Stimulated activated naive B cell treated with anti-CD40 and anti-IgM and Interleukin-4, amounts not matched to agents 10 μg/mL and 1 μg/mL and 100 μg/mL, for 72 hours (primary cell): ENCODE results near the gene PLCH1.

Experiments used
- ATAC-seq, 2 donors: fragments of 150-1000 bp; cut with Tn5 transposase; replicated peaks; 2 replicates each; pipeline ENCODE4 v1.10.0; 2021; ENCODE audit warnings: moderate library complexity in 1 of 2
- DNase-seq: peaks from one replicate; pipeline ENCODE4 v3.0.0; 2021
- H3K27ac Mint-ChIP-seq: one replicate; pipeline ENCODE4 v1.8.0; 2022; ENCODE audit warnings: mild to moderate bottlenecking, mixed read lengths
- H3K27me3 Mint-ChIP-seq, 2 donors: one replicate each; pipeline ENCODE4 v1.8.0; 2022; ENCODE audit warnings: mixed read lengths in 2 of 2
- H3K36me3 Mint-ChIP-seq, 2 donors: one replicate each; pipeline ENCODE4 v1.8.0; 2022; ENCODE audit warnings: mixed read lengths in 2 of 2, mild to moderate bottlenecking in 1 of 2
- H3K4me1 Mint-ChIP-seq, 2 donors: one replicate each; pipeline ENCODE4 v1.8.0; 2022; ENCODE audit warnings: mixed read lengths in 2 of 2, mild to moderate bottlenecking in 1 of 2
- H3K4me3 Mint-ChIP-seq, 2 donors: one replicate each; pipeline ENCODE4 v1.8.0; 2022; ENCODE audit warnings: mild to moderate bottlenecking in 2 of 2, mixed read lengths in 2 of 2, moderate library complexity in 1 of 2
- H3K9me3 Mint-ChIP-seq, 2 donors: one replicate each; pipeline ENCODE4 v1.8.0; 2022; ENCODE audit warnings: mixed read lengths in 2 of 2, mild to moderate bottlenecking in 1 of 2

Gene PLCH1

DNA sequence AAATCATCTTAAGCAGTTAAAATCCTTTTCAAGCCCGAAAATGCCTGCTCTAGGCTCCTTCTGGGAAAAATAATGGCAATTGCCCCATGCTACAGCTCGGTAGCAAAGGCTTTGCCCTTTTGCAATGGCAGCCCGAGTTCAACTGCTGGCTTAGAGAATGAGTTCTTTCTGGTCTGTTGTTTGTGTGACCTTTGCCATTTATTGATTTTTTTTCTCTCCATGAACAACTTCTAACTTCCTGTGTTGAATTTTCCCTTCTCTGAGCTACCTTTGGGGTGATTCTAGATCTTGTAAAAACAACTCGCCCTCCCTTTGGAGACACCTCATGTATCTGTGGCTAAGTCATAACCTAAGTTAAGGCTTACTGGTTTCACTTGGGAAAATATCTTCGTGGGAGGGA, 139.3 kb downstream of the PLCH1 start:
- peaks cover 3 to 4% of the 10 kb centered on the region in 2 donors for H3K36me3 Mint-ChIP-seq
- ATAC-seq: no peak
- H3K27me3 Mint-ChIP-seq: no peaks in the 10 kb centered on the region
- no peaks in the 10 kb centered on the region for H3K4me1 Mint-ChIP-seq
- peaks cover 9 to 14% of the 10 kb centered on the region in 2 donors for H3K9me3 Mint-ChIP-seq
- no peak overlapping the region for H3K4me3 Mint-ChIP-seq
- no peak for DNase-seq
- no peak overlapping the region for H3K27ac Mint-ChIP-seq

DNA sequence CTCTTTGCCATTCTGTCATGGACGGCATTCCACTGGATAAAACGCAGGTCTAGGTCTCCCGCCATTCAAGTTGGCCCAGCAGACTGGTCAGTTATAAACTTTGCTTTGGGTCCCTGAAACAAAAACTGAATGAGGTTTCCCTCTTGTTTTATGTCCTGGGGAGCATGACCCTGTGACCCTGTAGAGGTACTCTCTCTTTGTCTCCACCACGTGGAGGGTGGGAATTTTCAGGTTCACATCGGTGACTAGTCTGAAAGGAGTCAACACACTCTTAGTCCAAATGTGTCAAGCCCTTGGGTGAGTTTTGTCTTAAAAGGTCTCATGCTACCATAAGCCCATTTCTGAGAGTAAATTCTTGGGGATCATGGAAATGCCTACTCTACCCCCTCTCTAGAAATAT, 139.9 kb downstream of the PLCH1 start:
- no peaks in the 10 kb centered on the region for H3K27me3 Mint-ChIP-seq
- peaks cover 3 to 4% of the 10 kb centered on the region in 2 donors for H3K36me3 Mint-ChIP-seq
- no peak for ATAC-seq
- no peak overlapping the region for H3K4me3 Mint-ChIP-seq
- no peak for DNase-seq
- no peaks in the 10 kb centered on the region for H3K4me1 Mint-ChIP-seq
- H3K9me3 Mint-ChIP-seq: peaks cover 8 to 12% of the 10 kb centered on the region in 2 donors
- no peak overlapping the region for H3K27ac Mint-ChIP-seq

DNA sequence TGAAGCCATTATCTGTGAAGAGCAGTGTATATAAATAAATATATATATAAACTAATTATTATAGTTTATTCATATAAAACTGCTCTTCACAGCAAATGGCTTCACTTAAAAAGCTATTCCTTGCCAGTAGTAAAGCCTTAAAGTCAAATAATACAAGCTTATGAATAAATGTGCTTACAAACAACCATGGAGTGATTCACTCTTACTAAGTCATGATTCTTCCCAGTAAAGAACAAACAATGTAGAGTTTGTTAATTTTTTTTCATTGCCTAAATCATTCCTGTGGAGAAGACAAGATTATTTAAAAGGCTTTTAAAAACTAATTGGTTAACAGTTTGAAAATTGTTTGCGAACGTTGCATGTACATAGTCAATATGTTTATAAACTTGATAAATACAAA, 140.7 kb downstream of the PLCH1 start:
- H3K4me1 Mint-ChIP-seq: no peaks in the 10 kb centered on the region
- no peak for DNase-seq
- peaks cover 0 to 3% of the 10 kb centered on the region in 2 donors for H3K36me3 Mint-ChIP-seq

DNA sequence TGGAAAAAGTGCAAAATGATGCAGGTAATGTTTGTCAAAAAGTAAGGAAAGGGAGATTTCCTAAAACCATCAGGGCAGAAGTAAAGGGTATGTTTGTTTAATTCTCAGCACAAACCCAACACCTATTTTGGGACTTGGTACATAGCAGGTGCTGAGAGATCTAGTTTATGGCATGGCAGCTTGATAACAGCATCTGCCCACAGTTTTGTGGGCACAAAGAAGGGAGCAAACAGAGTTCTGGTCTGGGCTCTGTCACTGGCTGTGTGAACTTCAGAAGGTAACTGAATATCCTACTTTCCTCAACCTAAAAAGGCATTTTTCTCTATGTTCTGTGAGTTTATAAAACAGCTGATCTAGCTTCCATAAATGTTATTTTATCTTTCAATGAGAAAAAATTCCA, 141.6 kb downstream of the PLCH1 start:
- H3K36me3 Mint-ChIP-seq: no peaks in the 10 kb centered on the region
- no peak overlapping the region for H3K4me3 Mint-ChIP-seq
- no peak for DNase-seq
- no peak overlapping the region for H3K27ac Mint-ChIP-seq
- no peaks in the 10 kb centered on the region for H3K9me3 Mint-ChIP-seq
- H3K4me1 Mint-ChIP-seq: no peaks in the 10 kb centered on the region
- no peak for ATAC-seq
- H3K27me3 Mint-ChIP-seq: no peaks in the 10 kb centered on the region

More for the DNA sequence above, 140.7 kb downstream of the PLCH1 start:
- Mint-ChIP-seq H3K27me3 (no peaks in the 10 kb centered on the region), H3K9me3 (peaks cover 4 to 6% of the 10 kb centered on the region in 2 donors), H3K4me3 (no peak overlapping the region), H3K27ac (no peak overlapping the region)
- ATAC-seq: no peak

GRCh38 chr3:155602307-155602706, 142.6 kb downstream of the PLCH1 start:
- H3K4me3 Mint-ChIP-seq: no peak overlapping the region
- DNase-seq (no peak), ATAC-seq (no peak)
- no peaks in the 10 kb centered on the region for H3K36me3 Mint-ChIP-seq
- H3K9me3 Mint-ChIP-seq: no peaks in the 10 kb centered on the region
- H3K27ac Mint-ChIP-seq: no peak overlapping the region
- H3K27me3 Mint-ChIP-seq: no peaks in the 10 kb centered on the region
- H3K4me1 Mint-ChIP-seq: no peaks in the 10 kb centered on the region

DNA sequence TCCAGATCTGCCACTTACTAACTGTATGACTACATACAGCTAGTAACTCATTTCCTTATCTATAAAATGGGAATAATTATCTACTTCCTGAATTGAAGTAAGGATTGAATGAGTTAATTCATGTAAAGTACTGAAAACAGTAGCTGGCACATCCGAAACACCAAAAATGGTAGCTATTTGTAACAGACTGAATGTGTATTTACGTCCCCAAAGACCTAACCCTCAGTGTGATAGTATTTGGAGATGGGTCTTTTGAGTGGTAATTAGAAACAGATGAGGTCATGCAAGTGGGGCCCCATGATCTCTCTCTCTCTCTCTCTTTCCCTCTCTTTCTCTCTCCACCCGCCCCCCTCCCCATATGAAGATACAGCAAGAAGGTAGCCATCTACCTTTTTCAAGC, 146.2 kb downstream of the PLCH1 start:
- no peak for ATAC-seq
- DNase-seq: no peak
- H3K27ac Mint-ChIP-seq: no peak overlapping the region

GRCh38 chr3:155596615-155597014, 148.3 kb downstream of the PLCH1 start:
- no peaks in the 10 kb centered on the region for H3K36me3 Mint-ChIP-seq
- no peak overlapping the region for H3K4me3 Mint-ChIP-seq
- no peaks in the 10 kb centered on the region for H3K9me3 Mint-ChIP-seq
- H3K4me1 Mint-ChIP-seq: no peaks in the 10 kb centered on the region
- ATAC-seq: no peak
- H3K27ac Mint-ChIP-seq: no peak overlapping the region
- no peaks in the 10 kb centered on the region for H3K27me3 Mint-ChIP-seq
- DNase-seq: no peak

More for the DNA sequence above, 146.2 kb downstream of the PLCH1 start:
- Mint-ChIP-seq H3K4me1 (no peaks in the 10 kb centered on the region), H3K4me3 (no peak overlapping the region), H3K9me3 (no peaks in the 10 kb centered on the region), H3K27me3 (no peaks in the 10 kb centered on the region), H3K36me3 (no peaks in the 10 kb centered on the region)

DNA sequence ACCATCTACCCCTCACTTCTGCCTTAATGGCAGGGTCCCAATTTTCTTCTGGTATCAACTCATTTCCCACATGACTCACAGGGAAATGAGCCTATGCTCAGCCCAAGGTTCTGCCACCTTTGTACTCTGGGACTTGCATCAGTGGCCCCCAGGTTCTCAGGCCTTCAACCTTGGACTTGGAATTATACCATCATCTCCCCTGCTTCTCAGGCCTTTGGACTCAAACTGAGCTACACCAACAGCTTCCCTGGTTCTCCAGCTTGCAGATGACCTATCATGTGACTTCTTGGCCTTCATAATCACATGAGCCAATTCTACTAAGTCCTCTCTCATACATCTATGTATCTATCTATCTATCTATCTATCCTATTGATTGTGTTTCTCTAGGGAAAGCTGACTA, 149.5 kb downstream of the PLCH1 start:
- Mint-ChIP-seq H3K27me3 (no peaks in the 10 kb centered on the region), H3K4me3 (no peak overlapping the region), H3K9me3 (no peaks in the 10 kb centered on the region), H3K36me3 (no peaks in the 10 kb centered on the region), H3K4me1 (no peaks in the 10 kb centered on the region), H3K27ac (no peak overlapping the region)
- no peak for DNase-seq
- no peak for ATAC-seq

DNA sequence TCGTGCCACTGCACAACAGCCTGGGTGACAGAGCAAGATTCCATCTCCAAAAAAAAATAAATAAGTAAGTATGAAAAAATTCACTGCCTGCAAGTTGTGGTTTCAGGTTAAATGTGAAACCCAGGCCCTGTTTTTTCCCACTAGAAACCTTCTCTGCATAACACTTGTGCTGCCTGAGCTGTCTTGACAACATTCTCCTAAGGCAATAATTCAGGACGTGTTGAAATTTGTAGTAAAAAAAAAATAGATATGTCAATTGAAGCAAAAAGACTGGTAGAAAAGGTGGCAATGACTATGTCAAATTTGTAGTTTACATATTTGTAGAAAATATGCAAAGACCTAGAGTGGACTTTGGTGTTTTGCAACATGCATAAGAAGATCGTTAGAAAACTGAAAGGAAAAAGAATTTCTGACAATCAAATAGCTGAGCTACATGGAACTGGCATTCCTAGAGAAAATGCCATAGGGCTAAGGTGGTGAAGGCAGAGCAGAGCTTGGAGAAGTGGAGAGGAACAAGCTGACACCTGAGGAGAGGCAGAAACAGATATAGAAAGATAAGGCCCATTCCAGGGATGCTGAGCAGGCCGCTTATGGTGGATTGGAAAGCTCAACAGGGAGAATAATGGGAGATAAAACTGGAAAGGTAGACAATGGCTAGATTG, 150.2 kb downstream of the PLCH1 start:
- no peak for DNase-seq
- H3K9me3 Mint-ChIP-seq: no peaks in the 10 kb centered on the region
- H3K4me1 Mint-ChIP-seq: no peaks in the 10 kb centered on the region
- H3K36me3 Mint-ChIP-seq: no peaks in the 10 kb centered on the region
- no peak overlapping the region for H3K27ac Mint-ChIP-seq
- H3K4me3 Mint-ChIP-seq: no peak overlapping the region
- ATAC-seq: no peak
- H3K27me3 Mint-ChIP-seq: no peaks in the 10 kb centered on the region

DNA sequence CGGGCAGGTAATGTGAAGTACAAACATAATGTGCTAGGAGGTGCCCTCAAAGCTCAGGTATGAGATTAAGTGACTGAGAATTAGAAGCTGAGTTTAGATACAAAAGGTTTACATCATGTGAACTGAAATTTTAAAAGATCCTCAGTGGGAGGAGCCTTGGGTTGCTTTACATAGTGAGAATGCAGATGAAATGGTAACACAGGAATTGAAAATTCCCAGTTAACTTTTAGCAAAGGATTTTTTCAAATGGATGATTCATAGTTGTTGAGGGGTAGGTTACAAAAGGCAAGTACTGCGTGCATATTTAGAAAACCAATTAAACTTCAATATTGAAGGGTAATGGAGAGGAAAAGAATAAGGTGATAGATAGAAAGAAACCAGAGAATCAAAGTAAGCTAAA, 157.3 kb downstream of the PLCH1 start:
- Mint-ChIP-seq H3K27me3 (peaks cover 0 to 3% of the 10 kb centered on the region in 2 donors), H3K27ac (no peak overlapping the region), H3K4me3 (no peak overlapping the region), H3K4me1 (peaks cover 2 to 6% of the 10 kb centered on the region in 2 donors), H3K9me3 (no peaks in the 10 kb centered on the region), H3K36me3 (no peaks in the 10 kb centered on the region)
- no peak for DNase-seq
- ATAC-seq: no peak

DNA sequence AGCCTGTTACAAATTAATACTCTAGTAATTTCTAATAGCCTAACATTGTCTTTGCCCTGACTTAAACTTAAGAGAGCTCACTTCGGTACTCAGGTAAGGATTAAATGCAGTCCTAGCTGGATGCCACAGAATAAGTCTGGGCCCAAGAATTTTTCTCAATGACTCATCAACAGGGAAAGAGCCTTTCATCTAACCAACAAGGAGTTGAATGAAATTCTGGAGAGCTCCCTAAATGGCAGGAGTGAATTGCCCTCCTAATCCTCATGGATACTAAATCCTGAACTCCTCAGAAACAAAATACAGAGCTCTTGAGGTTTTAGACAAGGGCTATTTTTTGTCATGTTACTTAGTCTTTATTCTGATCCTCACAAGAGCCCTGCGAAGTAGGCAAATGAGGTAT, 159.5 kb downstream of the PLCH1 start:
- H3K27ac Mint-ChIP-seq: no peak overlapping the region
- no peaks in the 10 kb centered on the region for H3K36me3 Mint-ChIP-seq
- H3K4me1 Mint-ChIP-seq: peaks cover 2 to 6% of the 10 kb centered on the region in 2 donors
- H3K9me3 Mint-ChIP-seq: no peaks in the 10 kb centered on the region
- no peak for ATAC-seq
- no peak overlapping the region for H3K4me3 Mint-ChIP-seq
- no peak for DNase-seq
- peaks cover 0 to 3% of the 10 kb centered on the region in 2 donors for H3K27me3 Mint-ChIP-seq

DNA sequence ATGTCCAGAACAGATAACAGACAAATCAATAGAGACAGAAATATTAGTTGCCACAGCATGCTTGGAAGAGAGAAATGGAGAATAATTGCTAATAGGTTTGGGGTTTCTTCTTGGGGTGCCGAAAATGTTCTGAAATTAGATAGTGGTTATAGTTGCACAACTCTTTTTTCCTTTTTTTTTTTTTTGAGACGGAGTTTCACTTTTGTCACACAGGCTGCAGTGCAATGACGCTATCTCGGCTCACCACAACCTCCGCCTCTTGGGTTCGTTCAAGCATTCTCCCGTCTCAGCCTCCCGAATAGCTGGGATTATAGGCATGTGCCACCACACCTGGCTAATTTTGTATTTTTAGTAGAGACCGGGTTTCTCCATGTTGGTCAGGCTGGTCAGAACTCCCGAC, 163.3 kb downstream of the PLCH1 start:
- no peak overlapping the region for H3K27ac Mint-ChIP-seq
- no peak overlapping the region for H3K4me3 Mint-ChIP-seq
- peak; percentile 23 to 27 for ATAC-seq
- H3K4me1 Mint-ChIP-seq: peaks cover 2 to 6% of the 10 kb centered on the region in 2 donors
- peaks cover 0 to 3% of the 10 kb centered on the region in 2 donors for H3K27me3 Mint-ChIP-seq
- no peak for DNase-seq
- H3K36me3 Mint-ChIP-seq: no peaks in the 10 kb centered on the region
- H3K9me3 Mint-ChIP-seq: no peaks in the 10 kb centered on the region

- Mint-ChIP-seq H3K4me1 (no peaks in the 10 kb centered on the region), H3K27ac (no peak overlapping the region), H3K27me3 (peaks cover 0 to 6% of the 10 kb centered on the region in 2 donors), H3K36me3 (no peaks in the 10 kb centered on the region), H3K9me3 (peaks cover 0 to 4% of the 10 kb centered on the region in 2 donors), H3K4me3 (no peak overlapping the region)
- ATAC-seq (no peak), DNase-seq (no peak)
These were observed 172.8 kb downstream of the PLCH1 start for GRCh38 chr3:155572085-155572484.

DNA sequence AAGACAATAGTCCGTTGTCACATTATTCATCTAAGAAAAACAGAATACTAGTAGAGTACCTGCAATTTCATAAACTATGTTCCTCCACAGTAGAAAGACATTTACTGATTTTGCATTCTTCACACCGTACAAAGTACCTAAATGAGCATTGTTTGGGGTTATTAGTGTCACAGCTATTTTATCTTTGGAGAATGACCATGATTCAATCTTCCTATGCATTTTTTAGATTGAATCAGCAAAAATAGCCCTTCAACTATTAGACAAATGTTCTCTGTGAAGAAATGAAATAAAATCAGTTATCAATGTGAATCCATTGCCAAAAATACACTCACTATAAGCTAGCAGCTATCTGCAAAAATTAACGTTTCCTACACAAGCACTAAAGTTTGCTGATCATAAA, 176.6 kb downstream of the PLCH1 start:
- no peaks in the 10 kb centered on the region for H3K36me3 Mint-ChIP-seq
- H3K4me1 Mint-ChIP-seq: no peaks in the 10 kb centered on the region
- no peaks in the 10 kb centered on the region for H3K27me3 Mint-ChIP-seq
- no peak overlapping the region for H3K4me3 Mint-ChIP-seq
- DNase-seq (no peak), ATAC-seq (no peak)
- H3K27ac Mint-ChIP-seq: no peak overlapping the region
- H3K9me3 Mint-ChIP-seq: peaks cover 0 to 2% of the 10 kb centered on the region in 2 donors

DNA sequence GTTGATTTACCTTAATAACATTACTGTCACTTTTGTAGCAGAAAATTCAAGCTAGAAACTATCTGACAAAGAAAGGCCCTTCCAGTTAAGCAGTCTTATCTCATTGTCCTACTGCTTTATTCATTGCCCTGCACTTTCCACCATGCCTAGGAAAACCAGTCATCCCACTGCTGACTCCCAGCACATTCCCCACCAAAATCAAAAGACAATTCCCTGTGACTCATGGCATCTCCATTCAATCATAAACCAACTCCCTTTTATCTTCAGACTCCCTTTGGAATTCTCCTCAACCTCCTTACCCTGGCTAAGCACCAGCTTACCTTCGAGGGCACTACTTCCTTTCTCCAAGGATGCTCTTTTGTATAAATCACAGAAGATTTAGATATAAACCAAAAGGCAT, 184.3 kb downstream of the PLCH1 start:
- DNase-seq (no peak), ATAC-seq (no peak)
- Mint-ChIP-seq H3K4me1 (peaks cover 1 to 3% of the 10 kb centered on the region in 2 donors), H3K27ac (no peak overlapping the region), H3K36me3 (no peaks in the 10 kb centered on the region), H3K4me3 (no peak overlapping the region), H3K9me3 (no peaks in the 10 kb centered on the region), H3K27me3 (no peaks in the 10 kb centered on the region)

- Mint-ChIP-seq H3K4me1 (peaks cover 4 to 7% of the 10 kb centered on the region in 2 donors), H3K4me3 (no peak overlapping the region), H3K36me3 (no peaks in the 10 kb centered on the region), H3K9me3 (no peaks in the 10 kb centered on the region), H3K27me3 (no peaks in the 10 kb centered on the region), H3K27ac (no peak overlapping the region)
- DNase-seq: no peak
- ATAC-seq: no peak
These were observed 184.7 kb downstream of the PLCH1 start for GRCh38 chr3:155560135-155560534.
